Stimulated activated memory B cell treated with anti-CD40 and anti-IgM and Interleukin-4, amounts not matched to agents 10 μg/mL and 1 μg/mL and 100 μg/mL, for 72 hours (primary cell): ENCODE results near the gene ABCB11.
A peak's percentile ranks its signal among the peaks of the same experiment; 100 is the strongest.

ENCODE experiments used
- ATAC-seq: fragments of 150-1000 bp; cut with Tn5 transposase; 2 replicates; pipeline ENCODE4 v1.10.0; 2021
- H3K27ac Mint-ChIP-seq: one replicate; pipeline ENCODE4 v1.8.0; 2022; ENCODE audit warnings: mild to moderate bottlenecking, mixed read lengths
- H3K27me3 Mint-ChIP-seq: one replicate; pipeline ENCODE4 v1.8.0; 2022; ENCODE audit warnings: mixed read lengths
- H3K36me3 Mint-ChIP-seq: one replicate; pipeline ENCODE4 v1.8.0; 2022; ENCODE audit warnings: mixed read lengths
- H3K4me1 Mint-ChIP-seq: one replicate; pipeline ENCODE4 v1.8.0; 2022; ENCODE audit warnings: mixed read lengths
- H3K4me3 Mint-ChIP-seq: one replicate; pipeline ENCODE4 v1.8.0; 2022; ENCODE audit warnings: mild to moderate bottlenecking, moderate library complexity, mixed read lengths
- H3K9me3 Mint-ChIP-seq: one replicate; pipeline ENCODE4 v1.8.0; 2022; ENCODE audit warnings: mixed read lengths

ABCB11 gene

DNA sequence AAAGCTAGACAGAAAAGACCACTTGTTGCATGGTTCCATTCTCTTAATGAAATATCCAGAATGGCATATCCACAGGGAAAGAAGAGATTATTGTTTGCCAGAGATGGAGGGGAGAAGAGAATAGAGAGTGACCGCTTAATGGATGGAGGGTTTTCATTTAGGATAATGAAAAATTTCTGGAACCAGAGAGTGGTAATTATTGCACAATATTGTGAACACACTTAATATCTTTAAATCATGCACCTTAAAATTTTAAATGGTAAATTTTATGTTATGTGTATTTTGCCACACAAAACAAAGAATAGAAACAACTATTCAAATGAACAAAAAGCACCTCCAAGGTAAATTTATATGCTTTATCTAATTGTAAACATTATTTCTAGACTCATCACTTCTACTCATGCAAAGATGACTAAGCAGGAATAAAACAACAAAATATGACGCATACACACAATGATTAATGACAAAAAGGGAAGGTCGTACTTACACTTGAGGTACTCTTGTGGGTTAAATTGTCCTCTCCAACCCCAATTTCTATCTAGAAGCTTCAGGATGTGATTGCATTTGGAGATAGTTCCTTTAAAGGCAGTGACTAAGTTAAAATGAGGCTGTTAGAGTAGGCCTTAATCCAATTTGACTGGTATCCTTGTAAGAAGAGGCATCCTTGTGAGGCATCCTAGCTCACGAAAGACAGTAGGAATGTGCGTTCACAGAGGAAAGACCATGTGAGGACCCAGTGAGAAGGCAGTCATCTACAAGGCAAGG lies 19.5 kb upstream of the ABCB11 start:
- H3K9me3 Mint-ChIP-seq, result peaks cover 8% of the 10 kb centered on the region

DNA sequence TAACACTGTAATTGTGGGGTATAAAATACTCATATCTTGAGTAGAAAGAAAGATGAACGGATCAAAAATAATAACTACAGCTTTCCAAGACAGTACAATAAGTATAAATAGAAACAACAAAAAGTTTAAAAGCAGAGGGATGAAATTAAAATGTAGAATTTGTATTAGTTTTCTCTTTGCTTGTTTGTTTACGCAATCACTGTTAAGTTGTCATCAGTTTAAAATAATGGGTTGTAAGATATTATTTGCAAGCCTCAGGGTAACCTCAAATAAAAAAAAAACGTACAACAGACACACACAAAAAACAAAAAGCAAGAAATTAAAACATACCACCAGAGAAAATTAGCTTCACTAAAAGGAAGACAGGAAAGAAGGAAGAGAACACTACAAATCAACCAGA lies 18.0 kb upstream of the ABCB11 start:
- Mint-ChIP-seq H3K4me1 (no peaks in the 10 kb centered on the region), H3K4me3 (no peak overlapping the region), H3K27ac (no peak overlapping the region), H3K27me3 (no peaks in the 10 kb centered on the region), H3K36me3 (no peaks in the 10 kb centered on the region), H3K9me3 (no peaks in the 10 kb centered on the region)
- no peak for ATAC-seq

More for the DNA sequence above, 19.5 kb upstream of the ABCB11 start:
- ATAC-seq, result no peak
- no peaks in the 10 kb centered on the region for H3K27me3 Mint-ChIP-seq
- H3K36me3 Mint-ChIP-seq, result no peaks in the 10 kb centered on the region
- H3K4me3 Mint-ChIP-seq, result no peak overlapping the region
- H3K27ac Mint-ChIP-seq, result no peak overlapping the region
- H3K4me1 Mint-ChIP-seq, result no peaks in the 10 kb centered on the region

GRCh38 chr2:169047256-169048250 lies 16.4 kb upstream of the ABCB11 start:
- Mint-ChIP-seq H3K4me1 (no peaks in the 10 kb centered on the region), H3K9me3 (peaks cover 5% of the 10 kb centered on the region), H3K36me3 (no peaks in the 10 kb centered on the region), H3K4me3 (no peak overlapping the region), H3K27ac (no peak overlapping the region), H3K27me3 (no peaks in the 10 kb centered on the region)
- ATAC-seq, result peak; percentile 20

DNA sequence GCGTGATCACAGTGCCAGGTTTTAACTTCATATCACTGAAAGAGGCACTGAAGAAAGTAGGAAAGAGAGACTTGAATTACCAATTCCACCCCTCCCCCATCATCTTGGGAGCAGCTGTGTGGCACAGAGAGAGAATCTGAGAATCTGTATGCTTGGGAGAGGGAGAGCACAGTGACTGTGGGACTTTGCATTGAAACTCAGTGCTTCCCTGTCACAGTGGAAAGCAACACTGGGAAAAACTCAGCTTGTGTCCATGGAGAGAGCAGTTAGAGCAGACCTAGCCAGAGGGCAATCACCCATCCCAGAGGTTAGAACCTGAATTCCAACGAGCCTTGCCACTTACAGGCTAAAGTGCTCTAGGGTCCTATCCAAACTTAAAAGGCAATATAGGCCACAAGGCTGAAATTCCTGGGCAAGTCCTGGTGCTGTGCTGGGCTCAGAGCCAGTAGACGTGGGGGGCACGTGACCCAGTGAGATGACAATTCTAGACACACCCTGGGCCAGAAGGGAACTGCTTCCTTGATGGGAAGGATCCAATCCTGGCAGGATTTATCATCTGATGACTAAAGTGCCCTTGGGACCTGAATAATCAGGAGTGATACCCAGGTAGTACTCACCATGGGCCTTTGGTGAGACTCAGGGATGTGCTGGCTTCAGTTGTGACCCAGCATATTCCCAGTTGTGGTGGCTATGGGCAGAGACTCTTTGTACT lies 15.5 kb upstream of the ABCB11 start:
- peaks cover 14% of the 10 kb centered on the region for H3K9me3 Mint-ChIP-seq
- no peak for ATAC-seq
- H3K4me1 Mint-ChIP-seq, result no peaks in the 10 kb centered on the region
- no peaks in the 10 kb centered on the region for H3K36me3 Mint-ChIP-seq
- no peak overlapping the region for H3K27ac Mint-ChIP-seq
- H3K27me3 Mint-ChIP-seq, result no peaks in the 10 kb centered on the region
- H3K4me3 Mint-ChIP-seq, result no peak overlapping the region

DNA sequence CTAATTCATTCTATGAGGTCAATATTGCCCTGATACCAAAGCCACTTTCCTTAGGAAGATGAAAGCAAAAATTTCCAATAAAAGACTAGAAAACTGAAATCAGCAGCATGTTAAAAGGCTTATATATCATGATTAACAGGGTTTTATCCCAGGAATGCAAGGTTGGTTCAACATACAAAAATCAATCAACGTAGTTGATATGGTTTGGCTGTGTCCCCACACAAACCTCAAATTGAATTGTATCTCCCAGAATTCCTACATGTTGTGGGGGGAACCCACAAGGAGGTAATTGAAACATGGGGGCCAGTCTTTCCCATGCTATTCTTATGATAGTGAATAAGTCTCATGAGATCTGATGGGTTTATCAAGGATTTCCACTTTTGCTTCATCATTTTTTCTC lies 11.7 kb upstream of the ABCB11 start:
- H3K4me1 Mint-ChIP-seq, result peaks cover 14% of the 10 kb centered on the region
- H3K27ac Mint-ChIP-seq, result no peak overlapping the region
- no peaks in the 10 kb centered on the region for H3K36me3 Mint-ChIP-seq

DNA sequence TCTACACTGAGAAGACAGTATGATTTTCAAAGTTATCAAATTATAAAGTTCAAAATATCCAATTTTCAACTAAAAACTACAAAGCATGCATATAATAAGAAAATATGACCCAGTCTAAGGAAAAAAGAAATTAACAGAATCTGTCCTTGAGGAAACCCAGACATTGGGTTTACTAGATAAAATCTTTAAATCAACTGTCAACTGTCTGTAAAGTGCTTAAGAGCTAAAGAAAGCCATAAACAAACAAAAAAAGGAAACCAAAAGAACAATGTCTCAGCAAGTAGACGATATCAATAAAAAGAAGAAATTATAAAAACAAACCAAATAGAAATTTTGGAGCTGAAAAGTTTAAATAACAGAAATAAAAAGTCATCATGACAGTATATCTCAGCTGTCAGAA lies 10.5 kb upstream of the ABCB11 start:
- no peak overlapping the region for H3K27ac Mint-ChIP-seq

More for the DNA sequence above, 11.7 kb upstream of the ABCB11 start:
- Mint-ChIP-seq H3K27me3 (no peaks in the 10 kb centered on the region), H3K9me3 (peaks cover 14% of the 10 kb centered on the region), H3K4me3 (no peak overlapping the region)
- no peak for ATAC-seq

GRCh38 chr2:169039702-169040101 lies 8.6 kb upstream of the ABCB11 start:
- peaks cover 14% of the 10 kb centered on the region for H3K4me1 Mint-ChIP-seq
- no peak for ATAC-seq
- no peak overlapping the region for H3K4me3 Mint-ChIP-seq
- no peak overlapping the region for H3K27ac Mint-ChIP-seq
- no peaks in the 10 kb centered on the region for H3K36me3 Mint-ChIP-seq
- H3K9me3 Mint-ChIP-seq, result peaks cover 14% of the 10 kb centered on the region
- no peaks in the 10 kb centered on the region for H3K27me3 Mint-ChIP-seq

More for the DNA sequence above, 10.5 kb upstream of the ABCB11 start:
- Mint-ChIP-seq H3K4me1 (peaks cover 14% of the 10 kb centered on the region), H3K4me3 (no peak overlapping the region), H3K36me3 (no peaks in the 10 kb centered on the region), H3K27me3 (no peaks in the 10 kb centered on the region), H3K9me3 (peaks cover 14% of the 10 kb centered on the region)
- no peak for ATAC-seq

DNA sequence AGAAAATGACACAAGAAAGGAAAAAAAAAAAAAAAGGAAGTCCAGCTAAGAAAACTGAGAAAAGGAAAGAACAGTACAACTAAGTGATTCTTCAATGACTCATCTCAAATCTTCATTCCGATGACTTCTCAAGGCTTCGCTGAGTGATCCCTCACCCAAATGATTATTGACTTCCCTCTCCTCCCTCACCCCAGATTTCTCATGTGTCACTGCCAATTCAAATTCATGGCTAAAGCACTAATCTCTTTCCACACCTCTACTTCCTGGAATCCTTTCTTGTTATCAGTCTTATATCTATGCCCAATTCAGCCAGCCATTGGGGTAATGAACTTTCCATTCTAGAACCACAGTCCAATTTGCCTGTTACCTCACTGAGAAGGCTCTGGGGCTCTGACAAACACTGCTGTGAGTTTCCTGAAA lies 7.2 kb upstream of the ABCB11 start:
- Mint-ChIP-seq H3K4me1 (peaks cover 14% of the 10 kb centered on the region), H3K4me3 (no peak overlapping the region), H3K36me3 (no peaks in the 10 kb centered on the region), H3K27me3 (no peaks in the 10 kb centered on the region), H3K27ac (no peak overlapping the region), H3K9me3 (peaks cover 15% of the 10 kb centered on the region)
- peak; percentile 72 for ATAC-seq

- H3K36me3 Mint-ChIP-seq, result no peaks in the 10 kb centered on the region
- H3K4me3 Mint-ChIP-seq, result no peak overlapping the region
- H3K4me1 Mint-ChIP-seq, result peaks cover 14% of the 10 kb centered on the region
- no peak overlapping the region for H3K27ac Mint-ChIP-seq
- peaks cover 10% of the 10 kb centered on the region for H3K9me3 Mint-ChIP-seq
- no peaks in the 10 kb centered on the region for H3K27me3 Mint-ChIP-seq
- ATAC-seq, result no peak
Measured at GRCh38 chr2:169036736-169037440, 5.8 kb upstream of the ABCB11 start.

DNA sequence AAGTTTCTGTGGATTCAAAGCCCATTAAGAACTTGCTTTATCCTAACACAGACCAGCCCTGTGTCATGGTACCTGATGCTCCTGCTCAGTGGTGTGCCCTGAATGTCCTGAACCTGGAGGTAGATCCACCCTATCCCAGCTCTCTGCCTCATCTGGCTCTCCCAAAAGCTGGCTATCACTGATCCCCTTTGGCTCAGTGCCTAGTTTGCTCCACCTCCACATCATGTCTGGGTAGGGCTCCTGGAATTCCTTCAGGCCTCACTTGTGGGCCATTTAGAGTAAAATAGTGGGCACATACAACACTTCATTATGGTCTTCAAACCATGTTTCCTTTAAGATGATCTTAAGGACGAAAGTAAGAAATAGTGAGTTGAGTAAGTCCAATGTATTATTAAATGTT lies 4.8 kb upstream of the ABCB11 start:
- ATAC-seq, result no peak
- peaks cover 14% of the 10 kb centered on the region for H3K4me1 Mint-ChIP-seq
- no peaks in the 10 kb centered on the region for H3K36me3 Mint-ChIP-seq
- no peaks in the 10 kb centered on the region for H3K27me3 Mint-ChIP-seq
- no peak overlapping the region for H3K4me3 Mint-ChIP-seq
- H3K27ac Mint-ChIP-seq, result no peak overlapping the region
- peaks cover 6% of the 10 kb centered on the region for H3K9me3 Mint-ChIP-seq

DNA sequence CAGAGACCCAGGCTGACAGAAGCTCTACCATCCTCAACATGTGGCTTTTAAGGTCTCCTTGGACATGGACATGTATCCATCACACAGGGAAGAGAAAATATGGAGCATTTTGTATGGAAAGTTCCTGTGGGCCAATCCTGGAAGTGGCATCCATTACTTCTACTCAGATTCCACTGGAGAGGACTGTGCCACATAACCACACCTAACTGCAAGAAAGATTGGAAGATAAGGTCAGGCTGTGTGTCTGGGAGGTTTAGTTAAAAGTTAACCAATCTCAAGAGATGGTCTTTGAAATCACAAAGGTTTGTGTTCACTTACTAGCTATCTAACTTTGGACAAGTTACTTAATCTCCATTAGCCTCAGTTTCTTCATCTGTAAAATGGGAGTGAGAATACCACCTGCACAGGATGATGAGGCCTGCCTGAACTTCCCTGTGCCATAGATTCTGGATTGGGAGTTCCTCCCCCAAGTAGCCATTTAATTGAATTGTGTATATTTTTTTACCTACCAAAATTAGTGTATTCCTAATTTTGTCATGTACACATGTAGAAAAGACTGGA lies 3.9 kb upstream of the ABCB11 start:
- H3K36me3 Mint-ChIP-seq, result no peaks in the 10 kb centered on the region
- no peak overlapping the region for H3K4me3 Mint-ChIP-seq
- no peaks in the 10 kb centered on the region for H3K27me3 Mint-ChIP-seq
- ATAC-seq, result no peak
- H3K27ac Mint-ChIP-seq, result no peak overlapping the region
- H3K4me1 Mint-ChIP-seq, result peaks cover 13% of the 10 kb centered on the region
- H3K9me3 Mint-ChIP-seq, result peaks cover 6% of the 10 kb centered on the region

DNA sequence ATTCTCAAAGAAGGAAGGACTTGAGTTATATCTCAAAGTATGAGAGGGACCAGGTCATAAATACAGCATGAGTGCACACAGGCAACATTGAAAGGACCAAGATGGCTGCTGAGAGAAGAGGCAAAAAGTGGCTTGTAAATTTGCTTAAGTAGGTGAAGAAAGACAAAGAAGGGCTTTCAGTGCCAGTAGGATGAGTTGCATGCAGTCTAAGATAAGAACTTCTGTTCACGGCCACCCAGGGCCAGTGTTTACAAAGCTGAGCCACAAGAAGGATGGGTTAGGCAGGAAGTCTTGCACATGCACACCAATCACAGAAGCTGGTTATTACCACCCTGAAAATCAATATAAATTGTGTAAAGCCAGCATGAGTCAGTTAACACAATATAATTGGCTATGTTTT lies 3.1 kb upstream of the ABCB11 start:
- no peak for ATAC-seq
- no peak overlapping the region for H3K4me3 Mint-ChIP-seq
- peaks cover 6% of the 10 kb centered on the region for H3K9me3 Mint-ChIP-seq
- H3K36me3 Mint-ChIP-seq, result no peaks in the 10 kb centered on the region
- H3K27ac Mint-ChIP-seq, result no peak overlapping the region
- no peaks in the 10 kb centered on the region for H3K27me3 Mint-ChIP-seq
- peaks cover 6% of the 10 kb centered on the region for H3K4me1 Mint-ChIP-seq

DNA sequence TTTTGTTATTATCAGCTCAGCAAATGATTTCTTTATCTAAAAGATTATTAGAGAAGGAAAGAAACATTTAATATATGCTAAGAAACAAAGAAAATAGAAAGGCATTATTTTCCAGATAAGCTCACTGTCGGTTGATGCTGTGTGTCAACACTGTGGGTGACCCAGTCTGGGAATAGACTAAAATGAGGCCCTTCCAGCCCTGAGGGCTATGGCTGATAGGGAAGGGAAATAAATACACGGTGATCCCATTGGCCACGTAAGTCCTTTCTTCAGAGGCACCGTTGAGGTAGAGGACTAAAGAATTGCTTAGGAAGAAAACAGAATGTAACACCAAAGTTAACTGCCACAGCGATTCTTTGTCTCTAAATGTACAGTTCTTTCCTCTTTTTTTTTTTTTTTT lies 1.8 kb downstream of the ABCB11 start:
- Mint-ChIP-seq H3K4me3 (no peak overlapping the region), H3K27me3 (no peaks in the 10 kb centered on the region), H3K4me1 (no peaks in the 10 kb centered on the region), H3K9me3 (peaks cover 6% of the 10 kb centered on the region), H3K36me3 (no peaks in the 10 kb centered on the region), H3K27ac (no peak overlapping the region)
- no peak for ATAC-seq

- no peaks in the 10 kb centered on the region for H3K9me3 Mint-ChIP-seq
- H3K4me1 Mint-ChIP-seq, result no peaks in the 10 kb centered on the region
- no peaks in the 10 kb centered on the region for H3K36me3 Mint-ChIP-seq
- ATAC-seq, result no peak
- H3K4me3 Mint-ChIP-seq, result no peak overlapping the region
- no peak overlapping the region for H3K27ac Mint-ChIP-seq
- no peaks in the 10 kb centered on the region for H3K27me3 Mint-ChIP-seq
Measured at GRCh38 chr2:169027234-169027633, 3.9 kb downstream of the ABCB11 start.
